Putamen (tissue), 1 donor: ENCODE results near the gene KRT31.
"Not testable (repeated sequence)": the region's sequence is repeated elsewhere in the genome, so short reads cannot be mapped to it uniquely, and the experiment has no call there.

ENCODE experiments used
- DNase-seq: peaks from one replicate; pipeline ENCODE4 v3.0.0-alpha.2; 2016; ENCODE audit warnings: low spot score

The KRT31 gene

DNA sequence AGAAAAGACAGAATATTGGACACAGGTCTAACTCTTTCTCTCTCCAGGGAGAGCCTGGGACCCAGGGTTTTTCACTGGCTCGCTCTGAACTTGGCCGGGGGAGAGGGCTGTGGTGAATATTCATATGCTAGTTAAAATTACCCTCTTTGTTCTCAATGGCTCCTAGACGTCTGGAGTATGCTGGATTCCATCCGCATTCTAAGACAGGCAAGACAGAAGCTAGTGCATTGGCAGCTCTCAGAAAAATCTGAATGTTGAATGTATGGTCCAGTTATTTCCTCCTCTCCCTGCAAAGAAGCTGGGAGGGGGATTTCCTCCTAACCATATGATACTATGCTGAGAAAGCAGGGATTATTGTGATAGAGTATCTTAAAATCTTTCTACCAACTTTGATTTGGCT lies 9.7 kb downstream of the KRT31 start:
- no peak for DNase-seq

DNA sequence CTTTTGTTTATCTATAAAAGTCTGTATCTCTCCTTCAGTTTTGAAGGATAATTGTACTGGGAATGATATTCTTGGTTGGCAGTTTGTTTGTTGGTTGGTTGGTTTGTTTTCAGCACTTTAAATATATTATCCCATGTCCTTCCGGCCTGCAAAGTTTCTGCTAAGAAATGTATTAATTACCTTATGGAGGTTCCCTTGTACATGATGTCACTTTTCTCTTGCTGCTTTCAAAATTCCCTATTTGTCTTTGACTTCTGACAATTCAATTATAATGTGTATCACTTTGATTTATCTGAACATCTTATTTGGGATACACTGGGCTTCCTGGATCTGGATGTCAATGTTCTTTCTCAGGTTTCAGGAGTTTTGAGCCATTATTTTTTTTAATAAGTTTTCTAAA lies 11.2 kb downstream of the KRT31 start:
- DNase-seq: no peak

DNA sequence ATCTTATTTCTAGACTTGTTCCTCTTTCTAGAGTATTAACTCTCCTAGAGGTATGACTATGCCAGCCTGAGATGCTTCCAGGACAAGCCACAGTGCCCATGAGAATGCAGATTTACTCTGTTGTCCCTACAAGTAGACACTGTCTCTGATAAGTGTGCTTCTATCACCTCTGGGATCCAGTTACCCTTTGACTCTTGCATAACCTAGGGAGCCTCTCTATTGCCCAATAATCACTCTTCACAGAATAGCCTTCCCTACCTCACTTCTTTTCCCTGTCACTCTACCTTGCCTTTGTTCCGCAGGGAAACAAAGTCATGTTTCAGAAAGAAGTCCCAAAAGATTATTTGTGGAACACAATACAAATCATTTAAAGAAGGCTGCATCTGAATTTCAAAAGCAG lies 13.7 kb downstream of the KRT31 start:
- DNase-seq: no peak

DNA sequence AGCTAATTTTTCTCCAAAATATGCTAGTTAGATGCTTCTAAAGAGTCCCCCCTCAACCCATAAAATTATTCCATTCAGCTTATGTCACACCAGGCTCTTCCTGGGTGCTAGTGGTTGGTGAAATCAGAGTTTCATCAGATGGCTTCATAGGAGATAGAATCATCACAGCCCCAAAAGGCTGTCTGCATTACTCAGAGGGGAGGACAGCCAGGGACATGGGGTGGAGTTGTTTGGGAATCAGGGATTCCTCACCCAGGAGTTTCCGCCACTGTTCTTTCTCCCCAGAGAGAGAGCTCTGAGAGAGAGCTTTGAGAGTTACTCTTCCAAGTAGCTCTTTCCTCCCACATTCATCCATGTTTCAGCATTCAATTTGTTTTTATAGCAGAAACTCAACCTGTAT lies 15.0 kb downstream of the KRT31 start:
- no peak for DNase-seq

DNA sequence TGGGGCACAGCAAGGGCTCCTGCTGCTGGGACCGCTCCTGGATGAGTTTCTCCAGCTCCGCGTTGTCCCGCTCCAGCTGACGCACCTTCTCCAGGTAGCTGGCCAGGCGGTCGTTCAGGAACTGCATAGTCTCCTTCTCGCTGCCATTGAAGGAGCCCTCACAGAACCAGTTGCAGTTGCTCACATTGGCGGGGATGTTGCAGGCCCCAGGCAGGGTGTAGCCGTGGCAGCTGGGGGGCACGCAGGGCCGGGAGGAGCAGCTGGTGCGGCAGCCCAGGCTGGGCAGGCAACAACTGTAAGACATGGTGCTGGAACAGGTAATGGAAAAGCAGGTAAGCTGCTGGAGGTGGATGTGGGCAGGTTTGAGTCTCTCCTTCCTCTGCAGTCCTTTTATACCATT lies 15.5 kb downstream of the KRT31 start, which contains the start of gene KRT34:
Gene KRT34, minus strand, starts transcription at position 364 of the 400 bp plus-strand sequence. Its CDS starts 60 bp downstream, at position 304.
- not testable (repeated sequence) for DNase-seq

DNA sequence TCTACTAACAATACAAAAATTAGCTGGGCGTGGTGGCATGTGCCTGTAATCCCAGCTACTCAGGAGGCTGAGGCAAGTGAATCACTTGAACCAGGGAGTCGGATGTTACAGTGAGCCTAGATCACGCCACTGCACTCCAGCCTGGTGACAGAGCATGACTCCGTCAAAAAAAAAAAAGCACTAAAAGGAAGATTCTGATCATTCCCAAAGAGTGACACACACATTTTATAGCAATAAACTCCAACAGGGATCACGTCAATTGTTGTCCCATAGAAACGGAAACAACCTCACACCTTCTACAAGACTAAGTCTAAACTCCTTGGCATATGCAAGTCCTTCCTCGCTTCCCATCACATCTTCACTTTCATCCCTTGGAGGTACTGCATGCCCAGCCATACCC lies 17.3 kb downstream of the KRT31 start:
- not testable (repeated sequence) for DNase-seq

DNA sequence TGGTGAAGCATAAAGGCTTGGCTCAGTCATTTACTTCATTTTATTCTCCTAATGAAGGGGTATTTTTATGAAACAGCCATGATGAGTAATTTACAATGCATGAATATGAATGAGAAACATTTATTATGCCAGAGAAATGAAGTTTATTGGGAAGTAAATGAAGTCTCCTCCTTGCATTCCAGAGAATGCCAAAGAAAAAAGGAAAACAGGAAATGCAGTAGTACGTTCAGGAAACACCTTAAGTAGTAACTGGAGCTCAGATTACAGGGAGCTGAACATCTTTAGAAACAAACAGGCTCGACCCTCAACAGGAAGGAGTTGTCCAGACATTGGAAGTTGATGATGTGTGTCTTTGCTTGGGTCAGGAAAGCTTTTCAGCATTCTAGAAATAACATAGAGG lies 19.9 kb downstream of the KRT31 start:
- no peak for DNase-seq

DNA sequence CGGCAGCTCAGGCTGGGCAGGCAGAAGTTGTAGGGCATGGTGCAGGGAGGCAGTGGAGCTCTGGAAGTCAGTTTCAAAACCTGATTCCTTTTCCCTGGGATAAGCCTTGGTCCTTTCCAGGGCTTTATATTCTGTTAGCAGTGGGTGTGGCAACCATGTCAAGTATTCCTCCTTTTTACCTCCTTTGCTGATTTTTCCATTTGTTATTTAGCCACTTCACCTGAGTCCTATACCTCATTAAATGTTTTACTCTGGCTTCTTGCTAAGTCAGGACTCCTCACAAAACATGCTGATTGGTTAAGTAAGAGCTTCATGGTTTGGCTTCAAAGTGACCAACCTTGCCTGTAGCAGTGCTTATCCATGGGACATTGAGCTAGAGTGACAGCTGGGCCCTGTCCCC lies 27.7 kb downstream of the KRT31 start, which contains the start of gene KRT33B:
Gene KRT33B, minus strand, starts transcription at position 101 of the 400 bp plus-strand sequence. Its CDS starts 63 bp downstream, at position 38.
- DNase-seq: no peak

DNA sequence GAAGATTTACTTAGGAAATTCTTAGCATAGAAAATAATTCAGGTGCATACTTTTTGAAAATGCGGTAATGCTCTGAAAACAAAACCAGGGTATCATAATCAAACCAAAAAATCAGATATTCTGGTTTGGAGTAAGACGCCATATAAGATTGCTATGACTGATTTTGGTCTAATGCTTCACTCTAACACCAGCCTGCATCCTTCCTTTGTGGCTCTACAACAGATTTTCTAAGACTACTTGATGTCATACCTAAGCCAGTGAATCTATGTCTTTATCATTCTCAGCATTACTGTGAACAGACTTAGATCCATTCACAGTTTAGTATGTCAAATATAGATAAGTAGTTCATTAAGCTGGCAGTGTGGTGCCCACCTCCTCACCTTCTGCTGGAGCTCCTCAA lies 28.4 kb downstream of the KRT31 start:
- DNase-seq: no peak

DNA sequence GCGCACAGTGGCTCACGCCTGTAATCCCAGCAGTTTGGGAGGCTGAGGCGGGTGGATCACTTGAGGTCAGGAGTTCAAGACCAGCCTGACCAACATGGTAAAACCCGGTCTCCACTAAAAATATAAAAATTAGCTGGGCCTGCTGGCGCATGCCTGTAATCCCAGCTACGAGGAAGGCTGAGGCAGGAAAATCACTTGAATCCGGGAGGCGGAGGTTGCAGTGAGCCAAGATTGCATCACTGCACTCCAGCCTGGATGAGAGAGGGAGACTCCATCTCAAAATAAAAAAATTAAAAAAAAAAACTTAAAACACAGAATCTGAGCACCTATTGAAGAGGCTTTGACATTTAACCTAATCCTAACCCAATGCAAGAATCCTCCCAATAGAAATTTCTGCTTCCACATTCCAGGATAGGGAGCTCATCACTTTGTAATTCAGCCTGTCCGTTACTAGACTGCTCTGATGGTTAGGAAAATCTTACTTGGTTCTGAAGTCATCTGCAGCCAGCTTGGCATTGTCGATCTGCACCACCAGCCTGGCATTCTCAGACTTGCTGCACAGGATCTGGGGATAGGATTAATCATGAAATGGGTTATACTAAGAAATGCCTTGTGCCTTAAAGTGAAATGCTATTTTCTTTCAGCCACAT lies 29.9 kb downstream of the KRT31 start:
- DNase-seq: no peak

DNA sequence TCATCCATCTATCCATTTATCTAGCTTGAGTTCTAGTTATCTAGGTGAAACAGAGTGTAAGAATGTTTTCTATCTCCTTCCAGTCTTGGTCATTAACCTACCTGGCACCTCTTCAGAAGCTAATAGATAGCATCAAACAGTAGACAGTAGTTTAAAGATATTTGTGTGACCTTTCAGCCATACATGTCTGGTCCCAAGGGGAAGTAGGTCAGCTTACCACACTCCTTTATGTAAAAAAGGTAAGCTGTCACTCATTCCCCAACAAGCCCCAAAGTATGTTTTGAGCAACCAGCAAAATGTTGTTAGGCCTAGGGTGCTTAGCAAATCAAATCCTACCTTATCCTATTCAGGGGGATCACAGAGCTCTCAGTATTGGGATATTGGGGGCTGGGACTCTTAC lies 31.3 kb downstream of the KRT31 start:
- no peak for DNase-seq

DNA sequence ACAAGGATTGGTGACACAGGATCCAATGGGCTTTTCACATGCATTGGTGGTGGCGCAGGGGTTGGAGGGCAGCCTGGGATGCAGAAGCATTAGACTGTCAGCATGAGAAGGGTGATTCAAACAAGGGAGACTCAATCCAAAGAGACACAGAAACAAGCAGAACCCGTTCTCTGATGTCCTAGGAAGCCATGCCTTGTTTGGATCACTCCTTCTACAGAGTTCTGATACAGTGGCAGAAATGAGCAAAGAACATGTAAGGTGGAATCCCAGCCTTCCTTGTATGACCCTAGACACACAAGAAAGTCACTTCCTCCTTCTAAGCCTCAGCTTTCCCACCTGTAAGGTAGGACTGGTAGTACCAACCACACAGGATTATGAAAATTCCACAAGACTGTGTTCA lies 33.5 kb downstream of the KRT31 start:
- DNase-seq: no peak

DNA sequence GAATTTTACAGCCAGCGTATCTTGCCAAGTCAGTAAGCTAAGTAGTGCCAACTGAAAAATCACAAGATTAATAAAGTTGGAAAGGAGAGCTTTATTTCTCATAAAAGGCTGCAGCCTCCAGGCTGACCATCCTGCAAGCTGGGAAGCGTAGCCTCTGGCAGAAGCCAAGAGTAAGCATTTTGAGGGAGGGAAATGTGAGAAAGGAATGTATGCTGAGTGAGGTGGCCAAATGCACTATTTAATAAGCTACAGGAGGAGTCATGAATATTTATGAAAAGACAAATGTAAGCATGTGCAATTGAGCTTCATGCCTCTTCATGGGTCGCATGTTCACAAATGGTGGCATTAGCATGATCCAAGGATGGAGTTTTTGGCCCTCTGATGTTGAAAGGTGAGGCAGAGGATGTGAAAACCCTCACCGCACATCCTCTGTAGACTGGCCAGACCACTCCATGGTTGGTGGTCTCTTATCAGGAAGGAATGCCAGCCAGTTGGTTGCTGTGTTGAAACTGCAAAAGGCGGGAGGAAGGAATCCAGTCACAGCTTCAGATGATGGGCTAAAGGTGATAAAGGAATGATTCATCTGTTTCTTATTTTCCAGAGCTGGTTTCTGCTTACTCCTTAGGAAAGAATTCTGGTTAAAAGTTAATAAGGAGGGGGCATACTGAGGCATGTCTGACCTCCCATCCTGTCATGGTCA lies 37.0 kb downstream of the KRT31 start:
- no peak for DNase-seq

DNA sequence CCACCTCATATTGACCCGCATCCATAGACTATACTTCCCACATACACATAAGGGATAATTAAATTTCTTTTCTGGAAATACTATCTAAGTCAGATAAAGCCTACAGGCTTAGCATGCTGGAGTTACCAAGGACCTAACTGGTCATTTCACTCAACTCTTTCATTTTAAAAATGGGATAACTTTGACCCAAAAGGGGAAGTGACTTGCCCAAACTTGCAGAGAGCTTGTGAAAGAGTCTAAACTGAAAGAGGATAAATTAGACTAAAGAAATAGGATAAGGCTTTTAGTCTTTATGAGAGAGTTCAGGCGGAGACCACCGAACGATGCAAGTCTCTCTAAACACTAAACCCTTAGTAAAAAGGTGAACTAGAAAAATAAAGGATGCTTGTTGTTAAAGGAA lies 42.9 kb downstream of the KRT31 start:
- no peak for DNase-seq

DNA sequence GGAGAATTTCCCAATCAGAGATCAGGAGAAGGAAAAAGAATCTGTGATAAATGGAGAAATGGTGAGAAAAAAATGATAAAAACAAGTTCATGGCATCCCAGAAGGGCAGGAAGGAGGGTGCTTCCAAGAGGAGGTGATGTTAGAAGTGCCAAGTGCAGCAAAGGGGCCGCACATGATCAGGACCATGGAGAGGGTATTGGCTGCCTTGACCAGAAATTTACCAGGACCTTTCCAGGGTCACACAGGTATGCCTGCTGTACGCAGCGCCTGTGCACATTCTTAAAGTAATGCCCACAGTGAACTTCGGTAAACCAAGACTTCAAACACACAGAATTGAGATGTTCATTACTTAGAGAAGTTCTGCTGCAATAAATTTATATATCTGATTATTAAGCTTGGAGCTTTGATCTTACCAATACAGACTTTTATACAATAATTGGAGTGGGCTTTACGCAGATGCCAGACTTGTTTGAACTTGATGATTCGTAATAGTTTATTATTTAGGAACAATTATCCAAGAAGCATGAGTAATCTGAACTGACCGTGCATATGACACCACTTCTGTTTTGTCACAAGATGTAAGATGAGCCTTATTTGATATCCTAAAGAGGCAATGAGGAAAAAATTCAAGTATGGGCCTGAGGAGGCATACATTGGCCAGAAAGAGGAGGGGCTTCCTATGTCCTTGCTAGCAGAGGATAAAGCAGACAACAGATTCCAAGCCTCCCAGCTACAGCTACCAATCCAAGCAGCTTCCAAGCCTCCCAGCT lies 44.6 kb downstream of the KRT31 start:
- no peak for DNase-seq

DNA sequence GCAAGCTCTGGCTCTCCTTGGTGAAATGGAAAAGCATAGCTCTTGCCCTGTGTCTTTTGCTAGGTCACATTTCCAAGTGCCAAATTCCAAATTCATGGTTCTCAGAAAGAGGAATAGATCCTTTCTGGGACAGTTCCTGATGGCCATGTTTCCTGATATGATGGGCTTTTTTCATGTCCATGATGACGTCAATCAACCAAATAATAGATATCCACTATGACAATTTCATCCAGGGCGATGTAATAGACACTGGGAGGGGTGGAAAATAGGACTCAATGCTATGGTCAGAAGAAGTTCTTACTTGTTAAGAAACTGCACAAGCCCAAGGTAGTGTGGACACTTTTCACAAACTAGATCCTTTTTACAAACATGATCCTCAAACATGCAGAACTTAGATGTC lies 46.2 kb downstream of the KRT31 start:
- DNase-seq: no peak

DNA sequence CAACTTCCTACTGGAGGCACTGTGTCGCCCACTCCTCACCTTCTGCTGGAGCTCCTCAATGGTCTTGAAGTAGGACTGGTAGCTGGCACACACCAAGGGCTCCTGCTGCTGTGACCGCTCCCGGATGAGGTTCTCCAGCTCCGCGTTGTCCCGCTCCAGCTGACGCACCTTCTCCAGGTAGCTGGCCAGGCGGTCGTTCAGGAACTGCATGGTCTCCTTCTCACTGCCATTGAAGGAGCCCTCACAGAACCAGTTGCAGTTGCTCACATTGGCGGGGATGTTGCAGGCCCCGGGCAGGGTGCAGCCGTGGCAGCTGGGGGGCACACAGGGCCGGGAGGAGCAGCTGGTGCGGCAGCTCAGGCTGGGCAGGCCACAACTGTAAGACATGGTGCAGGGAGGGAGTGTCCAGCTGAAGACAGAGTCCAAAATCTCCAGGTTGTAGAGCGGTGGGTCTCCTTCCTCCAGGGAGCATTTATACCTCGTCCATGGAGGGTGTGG lies 47.0 kb downstream of the KRT31 start, which contains the start of gene KRT33A:
Gene KRT33A, minus strand, starts transcription at position 448 of the 498 bp plus-strand sequence. Its CDS starts 61 bp downstream, at position 387.
- not testable (repeated sequence) for DNase-seq

DNA sequence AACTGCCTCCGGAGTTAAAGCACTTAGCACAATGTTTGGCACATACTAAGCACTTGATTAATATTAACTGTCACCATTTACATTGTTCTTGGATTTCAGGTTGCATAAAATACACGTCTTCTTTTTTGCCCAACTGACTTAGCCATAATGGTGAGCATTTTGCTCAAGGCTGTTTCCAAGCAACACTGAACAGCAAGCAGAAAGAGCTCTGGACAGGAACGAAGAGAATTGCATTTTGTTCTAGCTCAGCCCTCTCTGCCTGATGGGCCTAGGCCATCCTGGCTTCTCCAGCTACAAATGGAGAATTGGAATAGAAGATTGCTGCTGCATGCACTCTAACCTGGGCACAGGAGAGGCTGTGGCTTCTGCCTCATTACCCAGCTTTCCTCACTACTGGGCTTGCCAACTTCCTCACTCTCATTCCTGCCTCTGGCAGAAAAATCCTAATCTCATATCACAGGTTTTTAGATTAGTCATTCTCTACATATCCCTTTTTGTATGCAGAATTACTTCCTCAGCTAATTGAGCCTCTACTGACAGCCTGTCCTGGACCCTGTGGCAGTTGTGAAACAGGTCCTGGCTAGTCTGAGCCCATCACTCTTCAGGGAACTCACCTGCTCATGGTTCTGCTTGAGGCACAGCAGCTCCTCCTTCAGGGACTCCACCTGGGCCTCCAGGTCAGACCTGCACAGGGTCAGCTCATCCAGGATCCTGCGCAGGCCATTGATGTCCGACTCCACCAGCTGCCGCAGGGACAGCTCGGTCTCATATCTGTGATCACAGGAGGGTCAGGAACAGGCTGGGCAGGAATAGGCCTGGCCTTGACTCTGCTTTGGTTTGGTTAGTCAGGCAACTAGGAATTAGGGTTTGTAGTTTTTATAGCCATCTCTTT lies 49.3 kb downstream of the KRT31 start:
- DNase-seq: no peak

DNA sequence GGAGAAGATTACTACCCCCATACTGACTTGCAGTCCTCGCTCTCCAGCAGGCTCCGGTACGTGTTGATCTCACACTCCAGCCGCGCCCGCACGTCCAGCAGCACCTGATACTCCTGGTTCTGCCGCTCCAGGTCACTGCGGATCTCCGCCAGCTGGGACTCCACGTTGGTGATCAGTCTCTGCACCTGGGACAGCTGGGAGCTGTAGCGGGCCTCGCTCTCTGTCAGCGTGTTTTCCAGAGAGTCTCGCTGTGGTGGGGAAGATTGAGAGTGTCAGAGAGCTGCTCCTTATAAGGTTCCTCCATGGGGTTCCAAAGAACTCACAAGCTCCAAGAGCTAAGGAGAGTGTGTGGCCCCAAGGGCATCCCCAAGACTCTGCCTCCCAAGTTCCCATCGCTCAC lies 51.0 kb downstream of the KRT31 start:
- not testable (repeated sequence) for DNase-seq

DNA sequence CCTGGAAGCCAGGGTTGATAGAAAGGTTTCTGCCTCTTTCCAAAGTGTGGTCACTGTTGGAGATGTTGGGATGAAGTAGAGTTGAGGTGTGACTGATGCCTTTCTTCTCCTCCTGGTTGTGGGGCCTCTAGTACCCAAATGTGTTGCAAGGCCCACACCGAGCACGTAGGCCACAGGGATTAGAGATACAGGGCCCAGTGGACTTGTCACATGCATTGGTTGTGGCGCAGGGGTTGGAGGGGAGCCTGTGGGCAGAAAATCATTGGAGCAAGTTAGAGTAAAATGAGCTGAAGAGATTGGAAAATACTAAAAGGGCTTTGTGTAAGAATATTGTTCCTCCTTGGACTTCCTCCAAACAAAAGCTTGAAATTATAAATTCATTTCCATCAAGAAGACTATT lies 51.4 kb downstream of the KRT31 start:
- DNase-seq: no peak
